Measurements from ENCODE around the gene MUC5B.
"Not testable (repeated sequence)": the region's sequence is repeated elsewhere in the genome, so short reads cannot be mapped to it uniquely, and the experiment has no call there.

The MUC5B gene

GRCh38 chr11:1233351-1234053 lies 10.6 kb downstream of the MUC5B start:
- no peak for DNase-seq (ENCODE audit: low spot score)

- no peak for DNase-seq (ENCODE audit: low spot score)
These were observed 11.3 kb downstream of the MUC5B start for GRCh38 chr11:1234054-1234720.

DNA sequence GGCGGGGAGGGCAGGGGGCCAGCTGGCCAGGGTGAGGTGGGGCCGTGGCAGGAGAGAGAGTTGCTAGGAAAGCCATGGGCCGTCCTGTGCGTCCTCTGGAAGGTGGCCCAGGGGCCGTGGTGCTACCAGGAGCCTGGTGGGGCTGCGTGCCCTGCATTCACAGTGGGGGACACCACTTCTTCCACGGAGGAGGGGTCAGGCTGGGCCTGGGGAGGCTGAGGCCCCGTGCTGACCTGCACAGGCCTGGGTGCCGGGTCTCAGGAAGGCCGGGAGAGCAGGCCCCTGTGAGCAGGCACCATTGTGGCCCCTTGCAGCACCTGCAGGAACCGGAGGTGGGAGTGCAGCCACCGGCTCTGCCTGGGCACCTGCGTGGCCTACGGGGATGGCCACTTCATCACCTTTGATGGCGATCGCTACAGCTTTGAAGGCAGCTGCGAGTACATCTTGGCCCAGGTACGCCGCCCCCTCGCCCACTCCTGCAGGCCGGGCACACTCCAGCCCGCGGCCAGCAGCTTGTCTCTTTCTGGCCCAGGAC lies 12.0 kb downstream of the MUC5B start:
- no peak for DNase-seq (ENCODE audit: low spot score)

GRCh38 chr11:1235306-1235900 lies 12.5 kb downstream of the MUC5B start:
- DNase-seq (ENCODE audit: low spot score): no peak

DNA sequence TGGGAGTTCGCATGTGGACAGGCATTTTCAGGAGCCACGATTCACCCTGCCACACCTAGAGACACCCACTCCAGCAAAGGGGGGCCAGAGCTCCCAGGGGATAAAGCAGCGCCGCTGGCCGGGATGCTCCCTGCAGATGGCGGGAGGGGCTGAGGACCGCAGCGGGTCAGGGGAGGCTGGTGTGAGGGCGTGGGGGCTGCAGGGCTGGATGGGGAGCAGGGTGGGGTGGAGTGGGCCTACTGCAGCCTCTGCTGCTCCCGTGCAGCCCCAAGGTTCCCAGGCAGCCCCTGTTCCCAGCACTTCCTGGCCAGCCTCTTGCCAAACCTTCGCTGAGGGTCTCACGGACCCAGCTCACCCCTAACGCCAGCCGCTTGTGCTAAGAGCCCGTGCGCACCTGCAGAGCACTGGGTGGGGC lies 13.0 kb downstream of the MUC5B start:
- no peak for DNase-seq (ENCODE audit: low spot score)

DNA sequence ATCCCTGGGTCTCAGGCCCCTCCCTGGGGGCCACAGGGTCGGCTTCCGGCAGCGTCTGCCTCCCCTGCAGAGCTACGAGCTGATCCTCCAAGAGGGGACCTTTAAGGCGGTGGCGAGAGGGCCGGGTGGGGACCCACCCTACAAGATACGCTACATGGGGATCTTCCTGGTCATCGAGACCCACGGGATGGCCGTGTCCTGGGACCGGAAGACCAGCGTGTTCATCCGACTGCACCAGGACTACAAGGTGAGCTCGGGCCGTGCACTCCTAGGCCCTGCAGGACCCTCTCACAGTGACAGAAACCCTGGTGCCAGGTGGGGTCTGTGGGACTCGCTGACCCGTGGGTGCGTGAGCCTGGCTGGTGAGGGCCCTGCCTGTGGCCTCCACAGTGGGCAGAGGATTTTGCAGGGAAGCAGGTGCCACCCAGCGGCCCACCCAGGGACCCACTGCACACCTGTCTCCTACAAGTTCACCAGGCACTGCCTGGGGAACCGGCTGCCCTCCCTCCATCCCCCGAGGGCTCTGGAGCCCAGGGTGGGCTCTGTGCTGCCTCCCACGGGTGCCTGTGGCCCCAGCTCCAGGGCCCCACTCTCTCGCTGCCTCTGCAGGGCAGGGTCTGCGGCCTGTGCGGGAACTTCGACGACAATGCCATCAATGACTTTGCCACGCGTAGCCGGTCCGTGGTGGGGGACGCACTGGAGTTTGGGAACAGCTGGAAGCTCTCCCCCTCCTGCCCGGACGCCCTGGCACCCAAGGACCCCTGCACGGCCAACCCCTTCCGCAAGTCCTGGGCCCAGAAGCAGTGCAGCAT lies 13.7 kb downstream of the MUC5B start:
- no peak for DNase-seq (ENCODE audit: low spot score)

GRCh38 chr11:1237128-1237580 lies 14.3 kb downstream of the MUC5B start:
- no peak for DNase-seq (ENCODE audit: low spot score)

DNA sequence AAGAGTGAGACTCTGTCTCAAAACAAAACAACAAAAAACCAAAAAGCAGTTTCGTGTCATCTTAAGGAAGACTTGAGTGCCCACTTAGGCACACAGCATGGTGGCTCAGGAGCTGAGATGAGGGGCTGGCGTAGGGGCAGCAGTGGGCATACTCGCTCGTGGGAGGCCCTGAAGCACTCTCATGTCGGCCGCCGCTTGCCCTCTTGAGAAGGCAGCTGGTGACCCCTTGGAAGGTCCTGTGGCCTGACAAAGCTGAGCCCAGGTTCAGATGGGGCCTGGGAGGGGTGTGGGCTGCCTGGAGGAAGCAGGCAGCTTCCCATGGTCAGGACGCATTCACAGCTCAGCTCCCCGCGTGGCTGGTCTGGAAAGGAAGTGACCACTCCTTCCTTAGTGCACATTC lies 15.0 kb downstream of the MUC5B start:
- DNase-seq (ENCODE audit: low spot score): no peak

DNA sequence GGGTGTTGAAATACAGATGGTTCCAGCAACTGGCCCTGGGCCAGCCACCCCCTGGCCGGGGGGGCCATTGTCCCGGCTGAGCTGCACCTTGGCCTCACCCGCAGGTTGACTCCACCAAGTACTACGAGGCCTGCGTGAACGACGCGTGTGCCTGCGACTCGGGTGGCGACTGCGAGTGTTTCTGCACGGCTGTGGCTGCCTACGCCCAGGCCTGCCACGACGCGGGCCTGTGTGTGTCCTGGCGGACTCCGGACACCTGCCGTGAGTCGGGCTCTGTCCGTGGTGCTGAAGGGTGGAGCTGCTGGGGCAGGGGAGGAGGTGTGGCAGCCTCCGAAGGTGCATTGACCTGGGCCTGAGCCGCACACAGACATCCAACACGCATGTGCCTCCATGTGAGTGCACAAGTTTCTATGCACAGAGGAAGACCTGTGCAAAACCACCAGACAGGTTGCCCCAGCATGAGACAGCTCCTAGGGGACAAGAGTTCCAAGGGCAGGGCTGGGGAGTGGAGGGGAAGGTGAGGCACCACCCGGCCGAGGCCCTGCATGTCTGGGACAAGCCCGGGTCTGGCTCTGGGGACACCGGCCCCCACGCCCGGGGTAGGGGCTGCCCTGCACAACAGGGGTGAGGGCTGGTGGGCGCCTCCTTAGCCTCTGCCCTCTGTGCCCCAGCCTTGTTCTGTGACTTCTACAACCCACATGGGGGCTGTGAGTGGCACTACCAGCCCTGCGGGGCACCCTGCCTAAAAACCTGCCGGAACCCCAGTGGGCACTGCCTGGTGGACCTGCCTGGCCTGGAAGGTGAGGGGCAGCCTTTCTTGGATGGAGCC lies 16.1 kb downstream of the MUC5B start:
- DNase-seq (ENCODE audit: low spot score): no peak

GRCh38 chr11:1239596-1240205 lies 16.8 kb downstream of the MUC5B start:
- no peak for DNase-seq (ENCODE audit: low spot score)

GRCh38 chr11:1240771-1241170 lies 17.9 kb downstream of the MUC5B start:
- DNase-seq (ENCODE audit: low spot score): no peak

DNA sequence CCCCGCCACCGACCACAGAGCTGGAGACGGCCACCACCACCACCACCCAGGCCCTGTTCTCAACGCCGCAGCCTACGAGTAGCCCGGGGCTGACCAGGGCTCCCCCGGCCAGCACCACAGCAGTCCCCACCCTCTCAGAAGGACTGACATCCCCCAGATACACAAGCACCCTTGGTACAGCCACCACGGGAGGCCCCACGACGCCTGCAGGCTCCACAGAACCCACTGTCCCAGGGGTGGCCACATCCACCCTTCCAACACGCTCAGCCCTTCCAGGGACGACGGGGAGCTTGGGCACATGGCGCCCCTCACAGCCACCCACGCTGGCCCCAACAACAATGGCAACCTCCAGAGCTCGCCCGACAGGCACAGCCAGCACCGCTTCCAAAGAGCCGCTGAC lies 18.8 kb downstream of the MUC5B start:
- DNase-seq (ENCODE audit: low spot score): no peak

GRCh38 chr11:1242289-1242688 lies 19.4 kb downstream of the MUC5B start:
- no peak for DNase-seq (ENCODE audit: low spot score)

DNA sequence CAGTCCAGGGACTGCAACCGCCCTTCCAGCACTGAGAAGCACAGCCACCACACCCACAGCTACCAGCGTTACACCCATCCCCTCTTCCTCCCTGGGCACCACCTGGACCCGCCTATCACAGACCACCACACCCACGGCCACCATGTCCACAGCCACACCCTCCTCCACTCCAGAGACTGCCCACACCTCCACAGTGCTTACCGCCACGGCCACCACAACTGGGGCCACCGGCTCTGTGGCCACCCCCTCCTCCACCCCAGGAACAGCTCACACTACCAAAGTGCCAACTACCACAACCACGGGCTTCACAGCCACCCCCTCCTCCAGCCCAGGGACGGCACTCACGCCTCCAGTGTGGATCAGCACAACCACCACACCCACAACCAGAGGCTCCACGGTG lies 19.9 kb downstream of the MUC5B start:
- not testable (repeated sequence) for DNase-seq (ENCODE audit: low spot score)

GRCh38 chr11:1243521-1243920 lies 20.7 kb downstream of the MUC5B start:
- not testable (repeated sequence) for DNase-seq (ENCODE audit: low spot score)

DNA sequence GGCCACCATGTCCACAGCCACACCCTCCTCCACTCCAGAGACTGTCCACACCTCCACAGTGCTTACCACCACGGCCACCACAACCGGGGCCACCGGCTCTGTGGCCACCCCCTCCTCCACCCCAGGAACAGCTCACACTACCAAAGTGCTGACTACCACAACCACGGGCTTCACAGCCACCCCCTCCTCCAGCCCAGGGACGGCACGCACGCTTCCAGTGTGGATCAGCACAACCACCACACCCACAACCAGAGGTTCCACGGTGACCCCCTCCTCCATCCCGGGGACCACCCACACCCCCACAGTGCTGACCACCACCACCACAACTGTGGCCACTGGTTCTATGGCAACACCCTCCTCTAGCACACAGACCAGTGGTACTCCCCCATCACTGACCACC lies 21.7 kb downstream of the MUC5B start:
- not testable (repeated sequence) for DNase-seq (ENCODE audit: low spot score)

GRCh38 chr11:1245717-1246116 lies 22.9 kb downstream of the MUC5B start:
- not testable (repeated sequence) for DNase-seq (ENCODE audit: low spot score)

GRCh38 chr11:1246301-1246700 lies 23.4 kb downstream of the MUC5B start:
- DNase-seq (ENCODE audit: low spot score): not testable (repeated sequence)

- DNase-seq (ENCODE audit: low spot score): not testable (repeated sequence)
These were observed 24.2 kb downstream of the MUC5B start for GRCh38 chr11:1247026-1247425.

- DNase-seq (ENCODE audit: low spot score): not testable (repeated sequence)
These were observed 26.1 kb downstream of the MUC5B start for GRCh38 chr11:1248951-1249350.

DNA sequence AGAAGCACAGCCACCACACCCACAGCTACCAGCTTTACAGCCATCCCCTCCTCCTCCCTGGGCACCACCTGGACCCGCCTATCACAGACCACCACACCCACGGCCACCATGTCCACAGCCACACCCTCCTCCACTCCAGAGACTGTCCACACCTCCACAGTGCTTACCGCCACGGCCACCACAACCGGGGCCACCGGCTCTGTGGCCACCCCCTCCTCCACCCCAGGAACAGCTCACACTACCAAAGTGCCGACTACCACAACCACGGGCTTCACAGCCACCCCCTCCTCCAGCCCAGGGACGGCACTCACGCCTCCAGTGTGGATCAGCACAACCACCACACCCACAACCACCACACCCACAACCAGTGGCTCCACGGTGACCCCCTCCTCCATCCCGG lies 27.5 kb downstream of the MUC5B start:
- DNase-seq (ENCODE audit: low spot score): not testable (repeated sequence)
